GM12878 (cell line): ENCODE results near the gene LARGE1. TPM values are rescaled to one million over a fixed set of nuclear protein-coding genes. Genes with fewer than 3 reads are reported as not detected.

Experiments used
- ATAC-seq: fragments of 200-7000 bp; cut with Tn5 transposase; 3 replicates; pipeline ENCODE4 v1.9.1; 2020; ENCODE audit warnings: mild to moderate bottlenecking, moderate library complexity
- BruUV-seq: library from RNA; stranded (reverse); fragments of 400-500 nt; replicated peaks from 2 replicates; lab custom pipeline; 2021; lab: Mats Ljungman, UMichigan
- CTCF ChIA-PET: fragments of 300-600 bp; sonication (Branson Sonifier 250); formaldehyde crosslinking; extraction: SDS; loops from one replicate; lab custom pipeline; 2021; ENCODE audit warnings: inconsistent platforms; lab: Yijun Ruan, JAX
- POLR2A ChIA-PET: fragments of 350-600 bp; formaldehyde crosslinking; extraction: SDS; loops from one replicate; lab custom pipeline; 2021; ENCODE audit warnings: inconsistent platforms; lab: Charles Lee
- RAD21 ChIA-PET: fragments of 300-600 bp; sonication (Branson Sonifier 250); formaldehyde crosslinking; loops from one replicate; lab custom pipeline; 2023; ENCODE audit warnings: antibody characterized with exemption; ENCODE audit not compliant: unreplicated experiment; lab: Charles Lee
- SMC1A ChIA-PET: fragments of 300-600 bp; sonication (Branson Sonifier 250); formaldehyde crosslinking; loops from one replicate; lab custom pipeline; 2023; ENCODE audit not compliant: unreplicated experiment, uncharacterized antibody; lab: Charles Lee
- DNase-seq: peaks from one replicate; pipeline ENCODE4 v3.0.0-alpha.2; 2011; ENCODE audit warnings: low read depth, low spot score
- FAIRE-seq: peaks from 3 replicates; lab custom pipeline; 2011; peaks lifted over from hg19 to GRCh38; lab: Jason Lieb, UNC
- H2AFZ ChIP-seq: 2 replicates; pipeline ENCODE4 v1.6.0; 2011; ENCODE audit warnings: low read depth, low read length, control low read depth; ENCODE audit not compliant: control insufficient read depth
- H3K27ac ChIP-seq: 2 replicates; pipeline ENCODE4 v1.5.1; 2011; ENCODE audit warnings: control low read depth; ENCODE audit not compliant: control insufficient read depth, insufficient read depth
- H3K27me3 ChIP-seq, 2 experiments: replicated peaks in 1 of 2; 2 replicates each; pipeline versions ENCODE4 v1.6.0 to v1.6.1; 2011; ENCODE audit warnings: low read length in 1 of 2; ENCODE audit not compliant: control insufficient read depth in 2 of 2, insufficient read depth in 2 of 2
- H3K36me3 ChIP-seq, 2 experiments: 2 replicates each; pipeline ENCODE4 v1.5.1; 2011; ENCODE audit warnings: low read length in 1 of 2; ENCODE audit not compliant: control insufficient read depth in 2 of 2, insufficient read depth in 2 of 2
- H3K4me1 ChIP-seq: 2 replicates; pipeline ENCODE4 v1.6.1; 2011; ENCODE audit warnings: mild to moderate bottlenecking, low read length, moderate library complexity, mixed read lengths; ENCODE audit not compliant: control insufficient read depth, insufficient read depth
- H3K4me2 ChIP-seq: 2 replicates; pipeline ENCODE4 v1.6.0; 2011; ENCODE audit warnings: control low read depth; ENCODE audit not compliant: control insufficient read depth, insufficient read depth
- H3K4me3 ChIP-seq: fragments of 200-600 bp; sonication (generic); 2 replicates; pipeline ENCODE4 v1.5.1; 2016
- H3K79me2 ChIP-seq: 2 replicates; pipeline ENCODE4 v1.6.0; 2011; ENCODE audit warnings: low read length; ENCODE audit not compliant: control insufficient read depth, insufficient read depth
- H3K9ac ChIP-seq: 2 replicates; pipeline ENCODE4 v1.8.0; 2011; ENCODE audit warnings: low read length, control low read depth, mixed read lengths; ENCODE audit not compliant: control insufficient read depth, insufficient read depth
- H3K9me3 ChIP-seq: replicated peaks from 3 replicates; pipeline ENCODE4 v1.5.1; 2011; ENCODE audit warnings: mild to moderate bottlenecking, low read length; ENCODE audit not compliant: control insufficient read depth, insufficient read depth
- H4K20me1 ChIP-seq: 2 replicates; pipeline ENCODE4 v1.6.0; 2011; ENCODE audit not compliant: control insufficient read depth, insufficient read depth
- BMI1 ChIP-seq: fragments of 450-650 bp; IDR thresholded peaks from 2 replicates; pipeline ENCODE4 v1.6.1; 2016; ENCODE audit warnings: mild to moderate bottlenecking, moderate library complexity, borderline replicate concordance
- CREB1 ChIP-seq: IDR thresholded peaks from 2 replicates; pipeline ENCODE4 v1.6.1; 2012; ENCODE audit warnings: low read depth, mild to moderate bottlenecking, inconsistent platforms
- ESRRA ChIP-seq: IDR thresholded peaks from 2 replicates; pipeline ENCODE4 v1.6.1; 2012; ENCODE audit warnings: mild to moderate bottlenecking, low read length, improper control_type of control experiment
- FOXK2 ChIP-seq: fragments of 450-650 bp; IDR thresholded peaks from 2 replicates; pipeline ENCODE4 v1.6.1; 2017; ENCODE audit warnings: mild to moderate bottlenecking, moderate library complexity
- POLR2AphosphoS2 ChIP-seq: IDR thresholded peaks from 2 replicates; pipeline ENCODE4 v1.6.1; 2011; ENCODE audit warnings: low read depth, mild to moderate bottlenecking, low read length, improper control_type of control experiment, moderate library complexity
- POLR2AphosphoS5 ChIP-seq: IDR thresholded peaks from 2 replicates; pipeline ENCODE4 v1.6.1; 2011; ENCODE audit warnings: mild to moderate bottlenecking, low read length, inconsistent platforms
- TARDBP ChIP-seq: IDR thresholded peaks from 2 replicates; pipeline ENCODE4 v1.6.1; 2016; ENCODE audit warnings: borderline replicate concordance
- TCF7 ChIP-seq: IDR thresholded peaks from 2 replicates; pipeline ENCODE4 v1.6.1; 2014; ENCODE audit warnings: antibody characterized with exemption, borderline replicate concordance
- YBX1 ChIP-seq: fragments of 450-650 bp; IDR thresholded peaks from 2 replicates; pipeline ENCODE4 v1.6.1; 2016; ENCODE audit warnings: antibody characterized with exemption
- WGBS: methylation state at CpG from one replicate; pipeline ENCODE4 v1.1.6; 2016; ENCODE audit warnings: low lambda C conversion rate; ENCODE audit not compliant: insufficient replicate concordance, insufficient coverage; ENCODE audit errors: missing lambda C conversion rate; 5-methylcytosine and 5-hydroxymethylcytosine counted together
- in situ Hi-C: fragments of 300-500 bp; cut with MboI; formaldehyde crosslinking; loops from 9 replicates; pipeline ENCODE4 v1.14.3; 2018; ENCODE audit warnings: mixed read lengths
- intact Hi-C: fragments of 100-400 bp; cut with micrococcal nuclease; formaldehyde crosslinking; loops from one replicate; pipeline ENCODE4 v1.14.2; 2022; ENCODE audit not compliant: unreplicated experiment
- polyA plus RNA-seq, 11 experiments: library from polyadenylated mRNA; depleted of rRNA in 4 of 11; unstranded in 6 of 11; stranded (reverse) in 5 of 11; fragments of >200 nt; fragmentation: Nextera tagmentation in 4 of 11; fragmentation: Illumina TruSeq in 1 of 11; extraction: Ambion mirVana in 4 of 11; extraction: Trizol in 1 of 11; gene quantifications; 1 replicate in 1 of 11; 2 replicates in 10 of 11; pipeline versions ENCODE4 v1.2.1 to v1.2.3, GENCODE V29; 2011 to 2016; ENCODE audit warnings: inconsistent platforms in 2 of 11, missing spikeins in 2 of 11, low read depth in 1 of 11
- total RNA-seq, 4 experiments: library from RNA; depleted of rRNA in 3 of 4; stranded (reverse); fragments of >200 nt in 3 of 4; fragmentation: Illumina TruSeq in 1 of 4; extraction: Trizol in 1 of 4; gene quantifications; 2 replicates each; pipeline versions ENCODE4 v1.2.1 to v1.2.3, GENCODE V29; 2013 to 2021
- TF ChIP-seq, protein P1 (sequence below): fragments of 450-650 bp; IDR thresholded peaks from 2 replicates; pipeline ENCODE4 v1.6.1; 2017; ENCODE audit warnings: low read depth, mild to moderate bottlenecking, moderate library complexity
- TF ChIP-seq, protein P2 (sequence below): IDR thresholded peaks from 2 replicates; pipeline ENCODE4 v1.6.1; 2012; ENCODE audit warnings: low read depth, low read length, improper control_type of control experiment
- TF ChIP-seq, protein P3 (sequence below): fragments of 450-650 bp; IDR thresholded peaks from 2 replicates; pipeline ENCODE4 v1.6.1; 2017; ENCODE audit warnings: mild to moderate bottlenecking, moderate library complexity
- TF ChIP-seq, protein P4 (sequence below): IDR thresholded peaks from 2 replicates; pipeline ENCODE4 v1.6.1; 2012; ENCODE audit warnings: low read depth, low read length, improper control_type of control experiment
- TF ChIP-seq, protein P5 (sequence below): IDR thresholded peaks from 2 replicates; pipeline ENCODE4 v1.6.1; 2011; ENCODE audit warnings: mild to moderate bottlenecking, low read depth, low read length, moderate library complexity; ENCODE audit not compliant: insufficient replicate concordance

Gene LARGE1
- total and polyA plus RNA-seq, 10 of the 15 experiments (the other 5 are each of a cell fraction or from before 2014, with no cell fraction given), result 3.2 to 41.4 (median 17.3) TPM

DNA sequence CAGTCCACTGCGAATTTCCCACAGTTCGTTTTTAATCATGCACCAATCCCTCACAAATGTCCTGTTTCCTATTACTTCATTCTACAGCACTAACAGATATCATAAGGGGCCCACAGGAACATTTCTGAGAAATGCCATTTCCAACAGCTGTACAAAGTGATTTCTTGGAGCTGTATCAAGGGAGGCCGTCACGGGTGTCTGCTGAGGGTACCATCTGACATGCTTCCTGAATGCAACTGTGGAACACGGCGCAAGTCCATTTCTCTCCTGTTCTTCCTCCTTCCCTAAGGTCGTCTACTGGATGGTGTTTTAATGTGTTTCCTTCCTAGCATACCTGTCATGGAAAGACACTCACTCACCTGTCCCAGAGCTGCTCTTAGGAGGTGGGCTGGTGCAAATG, 320.7 kb downstream of the LARGE1 start:
- FAIRE-seq (no peak), ATAC-seq (no peak), DNase-seq (no peak)
- ChIA-PET SMC1A (no interaction called here), RAD21 (no interaction called here), POLR2A (no interaction called here), CTCF (interaction anchor here (1.2 kb wide), 1 partner anchor 323 kb away, joined by 3 read pairs; no protein-coding TSS in a partner anchor)
- Histone ChIP-seq H3K79me2 (no peaks in the 10 kb centered on the region), H3K4me2 (no peak overlapping the region), H3K9ac (no peak overlapping the region), H3K27me3 (no peaks in the 10 kb centered on the region), H2AFZ (no peak overlapping the region), H3K36me3 (no peaks in the 10 kb centered on the region; a peak in 3 of 4 replicates), H4K20me1 (no peaks in the 10 kb centered on the region), H3K27ac (no peak overlapping the region), H3K4me3 (no peak overlapping the region), H3K4me1 (no peaks in the 10 kb centered on the region), H3K9me3 (no peaks in the 10 kb centered on the region)
- TF ChIP-seq TCF7, result no peak
- TF ChIP-seq, protein P1, sequence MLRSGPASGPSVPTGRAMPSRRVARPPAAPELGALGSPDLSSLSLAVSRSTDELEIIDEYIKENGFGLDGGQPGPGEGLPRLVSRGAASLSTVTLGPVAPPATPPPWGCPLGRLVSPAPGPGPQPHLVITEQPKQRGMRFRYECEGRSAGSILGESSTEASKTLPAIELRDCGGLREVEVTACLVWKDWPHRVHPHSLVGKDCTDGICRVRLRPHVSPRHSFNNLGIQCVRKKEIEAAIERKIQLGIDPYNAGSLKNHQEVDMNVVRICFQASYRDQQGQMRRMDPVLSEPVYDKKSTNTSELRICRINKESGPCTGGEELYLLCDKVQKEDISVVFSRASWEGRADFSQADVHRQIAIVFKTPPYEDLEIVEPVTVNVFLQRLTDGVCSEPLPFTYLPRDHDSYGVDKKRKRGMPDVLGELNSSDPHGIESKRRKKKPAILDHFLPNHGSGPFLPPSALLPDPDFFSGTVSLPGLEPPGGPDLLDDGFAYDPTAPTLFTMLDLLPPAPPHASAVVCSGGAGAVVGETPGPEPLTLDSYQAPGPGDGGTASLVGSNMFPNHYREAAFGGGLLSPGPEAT, result no peak
- TF ChIP-seq FOXK2, result no peak
- no peak for TF ChIP-seq YBX1
- TF ChIP-seq, protein P2, sequence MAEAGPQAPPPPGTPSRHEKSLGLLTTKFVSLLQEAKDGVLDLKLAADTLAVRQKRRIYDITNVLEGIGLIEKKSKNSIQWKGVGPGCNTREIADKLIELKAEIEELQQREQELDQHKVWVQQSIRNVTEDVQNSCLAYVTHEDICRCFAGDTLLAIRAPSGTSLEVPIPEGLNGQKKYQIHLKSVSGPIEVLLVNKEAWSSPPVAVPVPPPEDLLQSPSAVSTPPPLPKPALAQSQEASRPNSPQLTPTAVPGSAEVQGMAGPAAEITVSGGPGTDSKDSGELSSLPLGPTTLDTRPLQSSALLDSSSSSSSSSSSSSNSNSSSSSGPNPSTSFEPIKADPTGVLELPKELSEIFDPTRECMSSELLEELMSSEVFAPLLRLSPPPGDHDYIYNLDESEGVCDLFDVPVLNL, result no peak
- no peak for TF ChIP-seq BMI1
- no peak for TF ChIP-seq POLR2AphosphoS5
- TF ChIP-seq CREB1, result no peak
- TF ChIP-seq, protein P3, sequence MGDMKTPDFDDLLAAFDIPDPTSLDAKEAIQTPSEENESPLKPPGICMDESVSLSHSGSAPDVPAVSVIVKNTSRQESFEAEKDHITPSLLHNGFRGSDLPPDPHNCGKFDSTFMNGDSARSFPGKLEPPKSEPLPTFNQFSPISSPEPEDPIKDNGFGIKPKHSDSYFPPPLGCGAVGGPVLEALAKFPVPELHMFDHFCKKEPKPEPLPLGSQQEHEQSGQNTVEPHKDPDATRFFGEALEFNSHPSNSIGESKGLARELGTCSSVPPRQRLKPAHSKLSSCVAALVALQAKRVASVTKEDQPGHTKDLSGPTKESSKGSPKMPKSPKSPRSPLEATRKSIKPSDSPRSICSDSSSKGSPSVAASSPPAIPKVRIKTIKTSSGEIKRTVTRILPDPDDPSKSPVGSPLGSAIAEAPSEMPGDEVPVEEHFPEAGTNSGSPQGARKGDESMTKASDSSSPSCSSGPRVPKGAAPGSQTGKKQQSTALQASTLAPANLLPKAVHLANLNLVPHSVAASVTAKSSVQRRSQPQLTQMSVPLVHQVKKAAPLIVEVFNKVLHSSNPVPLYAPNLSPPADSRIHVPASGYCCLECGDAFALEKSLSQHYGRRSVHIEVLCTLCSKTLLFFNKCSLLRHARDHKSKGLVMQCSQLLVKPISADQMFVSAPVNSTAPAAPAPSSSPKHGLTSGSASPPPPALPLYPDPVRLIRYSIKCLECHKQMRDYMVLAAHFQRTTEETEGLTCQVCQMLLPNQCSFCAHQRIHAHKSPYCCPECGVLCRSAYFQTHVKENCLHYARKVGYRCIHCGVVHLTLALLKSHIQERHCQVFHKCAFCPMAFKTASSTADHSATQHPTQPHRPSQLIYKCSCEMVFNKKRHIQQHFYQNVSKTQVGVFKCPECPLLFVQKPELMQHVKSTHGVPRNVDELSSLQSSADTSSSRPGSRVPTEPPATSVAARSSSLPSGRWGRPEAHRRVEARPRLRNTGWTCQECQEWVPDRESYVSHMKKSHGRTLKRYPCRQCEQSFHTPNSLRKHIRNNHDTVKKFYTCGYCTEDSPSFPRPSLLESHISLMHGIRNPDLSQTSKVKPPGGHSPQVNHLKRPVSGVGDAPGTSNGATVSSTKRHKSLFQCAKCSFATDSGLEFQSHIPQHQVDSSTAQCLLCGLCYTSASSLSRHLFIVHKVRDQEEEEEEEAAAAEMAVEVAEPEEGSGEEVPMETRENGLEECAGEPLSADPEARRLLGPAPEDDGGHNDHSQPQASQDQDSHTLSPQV, result no peak
- TF ChIP-seq ESRRA, result no peak
- TF ChIP-seq, protein P4, sequence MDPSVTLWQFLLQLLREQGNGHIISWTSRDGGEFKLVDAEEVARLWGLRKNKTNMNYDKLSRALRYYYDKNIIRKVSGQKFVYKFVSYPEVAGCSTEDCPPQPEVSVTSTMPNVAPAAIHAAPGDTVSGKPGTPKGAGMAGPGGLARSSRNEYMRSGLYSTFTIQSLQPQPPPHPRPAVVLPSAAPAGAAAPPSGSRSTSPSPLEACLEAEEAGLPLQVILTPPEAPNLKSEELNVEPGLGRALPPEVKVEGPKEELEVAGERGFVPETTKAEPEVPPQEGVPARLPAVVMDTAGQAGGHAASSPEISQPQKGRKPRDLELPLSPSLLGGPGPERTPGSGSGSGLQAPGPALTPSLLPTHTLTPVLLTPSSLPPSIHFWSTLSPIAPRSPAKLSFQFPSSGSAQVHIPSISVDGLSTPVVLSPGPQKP, result no peak
- no peak for TF ChIP-seq POLR2AphosphoS2
- TF ChIP-seq TARDBP, result no peak
- TF ChIP-seq, protein P5, sequence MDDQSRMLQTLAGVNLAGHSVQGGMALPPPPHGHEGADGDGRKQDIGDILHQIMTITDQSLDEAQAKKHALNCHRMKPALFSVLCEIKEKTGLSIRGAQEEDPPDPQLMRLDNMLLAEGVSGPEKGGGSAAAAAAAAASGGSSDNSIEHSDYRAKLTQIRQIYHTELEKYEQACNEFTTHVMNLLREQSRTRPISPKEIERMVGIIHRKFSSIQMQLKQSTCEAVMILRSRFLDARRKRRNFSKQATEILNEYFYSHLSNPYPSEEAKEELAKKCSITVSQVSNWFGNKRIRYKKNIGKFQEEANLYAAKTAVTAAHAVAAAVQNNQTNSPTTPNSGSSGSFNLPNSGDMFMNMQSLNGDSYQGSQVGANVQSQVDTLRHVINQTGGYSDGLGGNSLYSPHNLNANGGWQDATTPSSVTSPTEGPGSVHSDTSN, result no peak
- in situ Hi-C loops (no loop called here), intact Hi-C loops (no loop called here)
- over 99% methylated on average over 7 of the region's 7 CpGs for WGBS
- BruUV-seq, result no TSS peak
